HepG2 (cell line): ENCODE results near the gene CDC123. TPM values are rescaled to one million over a fixed set of nuclear protein-coding genes. Genes with fewer than 3 reads are reported as not detected.

Experiments
- CEBPG ChIP-seq: IDR thresholded peaks from 2 replicates; pipeline ENCODE4 v1.6.1; 2016
- DR1 ChIP-seq: sonication (generic); formaldehyde crosslinking; IDR thresholded peaks from 2 replicates; pipeline ENCODE4 v1.8.0; 2021; ENCODE audit warnings: mild to moderate bottlenecking, missing genetic modification reagents, inconsistent platforms
- FOXC1 ChIP-seq: sonication (generic); formaldehyde crosslinking; IDR thresholded peaks from 2 replicates; pipeline ENCODE4 v1.8.0; 2022; ENCODE audit warnings: mild to moderate bottlenecking, missing genetic modification reagents, borderline replicate concordance
- FOXP4 ChIP-seq: sonication (generic); formaldehyde crosslinking; IDR thresholded peaks from 2 replicates; pipeline ENCODE4 v1.4.0; 2020; ENCODE audit warnings: missing genetic modification reagents
- HDAC2 ChIP-seq: sonication (generic); formaldehyde crosslinking; IDR thresholded peaks from 2 replicates; pipeline ENCODE4 v1.4.0; 2020; ENCODE audit warnings: missing genetic modification reagents
- HHEX ChIP-seq: IDR thresholded peaks from 2 replicates; pipeline ENCODE4 v1.6.1; 2016; ENCODE audit warnings: control low read depth
- HOXA5 ChIP-seq: sonication (generic); formaldehyde crosslinking; IDR thresholded peaks from 2 replicates; pipeline ENCODE4 v1.4.0; 2020; ENCODE audit warnings: missing genetic modification reagents
- KAT8 ChIP-seq: IDR thresholded peaks from 2 replicates; pipeline ENCODE4 v1.6.1; 2016; ENCODE audit warnings: missing genetic modification reagents, missing compliant biosample characterization
- MAX ChIP-seq: IDR thresholded peaks from 2 replicates; pipeline ENCODE4 v1.6.1; 2012; ENCODE audit warnings: inconsistent platforms
- MAZ ChIP-seq, 2 experiments: sonication (generic) in 1 of 2; formaldehyde crosslinking in 1 of 2; IDR thresholded peaks; 2 replicates each; pipeline versions ENCODE4 v1.5.0 to v1.6.1; 2012 to 2020; ENCODE audit warnings: low read depth in 2 of 2, mild to moderate bottlenecking in 2 of 2, borderline replicate concordance in 1 of 2, improper control_type of control experiment in 1 of 2, low read length in 1 of 2, missing genetic modification reagents in 1 of 2, moderate library complexity in 1 of 2
- MIXL1 ChIP-seq: IDR thresholded peaks from 2 replicates; pipeline ENCODE4 v1.6.1; 2016
- MYNN ChIP-seq: sonication (generic); formaldehyde crosslinking; IDR thresholded peaks from 2 replicates; pipeline ENCODE4 v1.4.0; 2020; ENCODE audit warnings: mild to moderate bottlenecking, low read depth, missing genetic modification reagents
- NR1H2 ChIP-seq: sonication (generic); formaldehyde crosslinking; IDR thresholded peaks from 2 replicates; pipeline ENCODE4 v1.8.1; 2022; ENCODE audit warnings: low read depth, missing genetic modification reagents, borderline replicate concordance
- NR2C2 ChIP-seq: sonication (generic); formaldehyde crosslinking; IDR thresholded peaks from 2 replicates; pipeline ENCODE4 v1.4.0; 2020; ENCODE audit warnings: missing genetic modification reagents, mild to moderate bottlenecking, moderate library complexity, borderline replicate concordance
- PHF20 ChIP-seq: sonication (generic); formaldehyde crosslinking; IDR thresholded peaks from 2 replicates; pipeline ENCODE4 v1.5.0; 2020; ENCODE audit warnings: mild to moderate bottlenecking, missing genetic modification reagents
- RNF2 ChIP-seq: fragments of 450-650 bp; conservative IDR thresholded peaks from 2 replicates; pipeline ENCODE4 v1.6.1; 2016; ENCODE audit warnings: low read depth
- ZBTB10 ChIP-seq: sonication (generic); formaldehyde crosslinking; IDR thresholded peaks from 2 replicates; pipeline ENCODE4 v1.4.0; 2020; ENCODE audit warnings: missing genetic modification reagents, borderline replicate concordance
- ZNF225 ChIP-seq: sonication (generic); formaldehyde crosslinking; IDR thresholded peaks from 2 replicates; pipeline ENCODE4 v1.4.0; 2020; ENCODE audit warnings: mild to moderate bottlenecking, missing genetic modification reagents
- ZNF567 ChIP-seq: sonication (generic); formaldehyde crosslinking; IDR thresholded peaks from 2 replicates; pipeline ENCODE4 v1.8.1; 2023; ENCODE audit warnings: mild to moderate bottlenecking, missing genetic modification reagents, borderline replicate concordance
- ZNF737 ChIP-seq: sonication (generic); formaldehyde crosslinking; IDR thresholded peaks from 2 replicates; pipeline ENCODE4 v1.5.0; 2020; ENCODE audit warnings: missing genetic modification reagents, mild to moderate bottlenecking, borderline replicate concordance
- ZNF878 ChIP-seq: sonication (generic); formaldehyde crosslinking; IDR thresholded peaks from 2 replicates; pipeline ENCODE4 v1.8.1; 2023; ENCODE audit warnings: mild to moderate bottlenecking, missing genetic modification reagents, moderate library complexity
- ZSCAN9 ChIP-seq: IDR thresholded peaks from 2 replicates; pipeline ENCODE4 v1.6.1; 2016; ENCODE audit warnings: borderline replicate concordance
- polyA plus RNA-seq, 8 experiments: library from polyadenylated mRNA; depleted of rRNA in 3 of 8; stranded (reverse) in 7 of 8; unstranded in 1 of 8; fragments of >200 nt; fragmentation: Illumina TruSeq in 4 of 8; extraction: Trizol in 4 of 8; gene quantifications; 2 replicates each; pipeline versions ENCODE4 v1.2.1 to v1.2.3, GENCODE V29; 2011 to 2016; ENCODE audit warnings: low read depth in 4 of 8, missing spikeins in 1 of 8, mixed read lengths in 1 of 8; ENCODE audit not compliant: insufficient read depth in 1 of 8
- total RNA-seq, 5 experiments: library from RNA; depleted of rRNA; stranded (reverse); fragments of >200 nt; fragmentation: Illumina TruSeq; extraction: Trizol; gene quantifications; 2 replicates each; pipeline ENCODE4 v1.2.3, GENCODE V29; 2016; ENCODE audit warnings: low read depth in 1 of 5

CDC123 gene
- total and polyA plus RNA-seq, 2 of the 13 experiments (the other 11 are each of a cell fraction or from before 2014, with no cell fraction given), result 63.3 to 153 TPM

- peak; percentile 62; the same call in 1 of the 2 replicates for TF ChIP-seq ZNF878 (CRISPR knock-in tag)
- 0 out of 2 replicates have a peak, but pooled peaks have one; percentile 8 for TF ChIP-seq FOXP4 (CRISPR knock-in tag)
- no peak for TF ChIP-seq CEBPG
- TF ChIP-seq PHF20 (CRISPR knock-in tag), result peak; percentile 96
- peak; percentile 98 for TF ChIP-seq KAT8
- TF ChIP-seq HOXA5 (CRISPR knock-in tag), result no peak
- TF ChIP-seq HDAC2 (CRISPR knock-in tag), result peak; percentile 46
- peak; percentile 56 for TF ChIP-seq MIXL1 (CRISPR knock-in tag)
- peak; percentile 63; the same call in 1 of the 2 replicates for TF ChIP-seq NR1H2 (CRISPR knock-in tag)
- no peak for TF ChIP-seq ZBTB10 (CRISPR knock-in tag)
- peak; percentile 74; the same call in 1 of the 2 replicates for TF ChIP-seq RNF2
- peak; percentile 32; the same call in 1 of the 2 replicates for TF ChIP-seq ZSCAN9 (CRISPR knock-in tag)
- peak; percentile 60; the same call in 1 of the 2 replicates for TF ChIP-seq FOXC1 (CRISPR knock-in tag)
- TF ChIP-seq MAX, result peak; percentile 94
- TF ChIP-seq ZNF225 (CRISPR knock-in tag), result 0 out of 2 replicates have a peak, but pooled peaks have one; percentile 46
- peak; percentile 33; the same call in 1 of the 2 replicates for TF ChIP-seq ZNF737 (CRISPR knock-in tag)
- TF ChIP-seq ZNF567, result 0 out of 2 replicates have a peak, but pooled peaks have one; percentile 19
- no peak for TF ChIP-seq HHEX
- peak; percentile 18; the same call in 1 of the 2 replicates for TF ChIP-seq DR1 (CRISPR knock-in tag)
- TF ChIP-seq NR2C2 (CRISPR knock-in tag), result peak; percentile 100
- 0 out of 2 replicates have a peak, but pooled peaks have one; percentile 55 for TF ChIP-seq MYNN (CRISPR knock-in tag)
- peak; percentile 47; the same call in 1 of the 2 replicates for TF ChIP-seq MAZ (IDR thresholded peaks at IDR 0.05; ENCODE audit: borderline replicate concordance, low read depth, low read length)
- peak; percentile 86 for TF ChIP-seq MAZ (CRISPR knock-in tag; IDR thresholded peaks at IDR 0.05; ENCODE audit: low read depth)
Measured at GRCh38 chr10:12195603-12196506, at the start of gene CDC123, which contains the start of gene NUDT5 (continued).
